Measurements from ENCODE around the gene GDPGP1. TPM values are rescaled to one million over a fixed set of nuclear protein-coding genes. Genes with fewer than 3 reads are reported as not detected.

The GDPGP1 gene
- total and polyA plus RNA-seq, 2 of the 4 experiments (the other 2 are of a cell fraction), result 2.3 to 4.1 TPM

- Histone ChIP-seq H2AK9ac (replicated peaks; ENCODE audit: low read depth, low read length, poor library complexity) (no peak overlapping the region), H3K56ac (ENCODE audit: extremely low read depth, insufficient read depth, low read length) (no peak overlapping the region), H3K14ac (replicated peaks; ENCODE audit: low read depth, low read length) (no peak overlapping the region), H3K79me1 (ENCODE audit: low read depth in 1 of 2, low read length in 2 of 2) (peaks cover 26 to 42% of the 10 kb centered on the region in 2 experiments), H3K4me3 (ENCODE audit: insufficient read depth, low read depth, low read length) (no peak overlapping the region), H2BK5ac (ENCODE audit: low read depth, low read length, poor library complexity, severe bottlenecking) (no peak overlapping the region), H3K9ac (ENCODE audit: low read depth, low read length) (no peak overlapping the region), H3K18ac (ENCODE audit: low read depth, low read length) (no peak overlapping the region), H2AK5ac (ENCODE audit: low read depth, low read length) (no peak overlapping the region), H2BK20ac (ENCODE audit: low read depth, low read length) (no peak overlapping the region), H3K4me1 (ENCODE audit: control insufficient read depth, insufficient read depth, low read length) (peaks cover 6% of the 10 kb centered on the region), H3K23ac (ENCODE audit: low read depth, low read length) (no peak overlapping the region), H3K9me1 (ENCODE audit: insufficient read depth, low read length) (peaks cover 10% of the 10 kb centered on the region), H2AFZ (replicated peaks; ENCODE audit: low read length, poor library complexity) (no peak overlapping the region), H3K4ac (ENCODE audit: low read depth, low read length) (no peak overlapping the region), H3K9me3 (ENCODE audit: control insufficient read depth, insufficient read depth, low read length) (no peaks in the 10 kb centered on the region), H2BK120ac (ENCODE audit: low read depth, low read length) (no peak overlapping the region), H3K36me3 (ENCODE audit: control insufficient read depth, insufficient read depth, low read length) (peaks cover 7% of the 10 kb centered on the region), H2BK15ac (ENCODE audit: low read depth, low read length) (no peak overlapping the region), H4K5ac (ENCODE audit: low read depth, low read length) (no peak overlapping the region), H4K20me1 (ENCODE audit: insufficient read depth, low read length) (no peaks in the 10 kb centered on the region; the same call in 1 of the 2 replicates), H4K8ac (ENCODE audit: low read depth in 2 of 2, low read length in 2 of 2) (no peak overlapping the region), H3K27me3 (ENCODE audit: control insufficient read depth, insufficient read depth, low read length) (no peaks in the 10 kb centered on the region), H4K91ac (ENCODE audit: insufficient read depth, low read depth, low read length) (no peak overlapping the region), H3K4me2 (ENCODE audit: low read depth, low read length) (no peak overlapping the region), H3K27ac (ENCODE audit: insufficient read depth, low read length) (no peak overlapping the region)
- dilution Hi-C loops (cut with HindIII; ENCODE audit: low sequenced_read_pairs, unreplicated experiment) (no loop called here), intact Hi-C loops (cut with micrococcal nuclease) (no loop called here), in situ Hi-C loops (cut with MboI; ENCODE audit: low sequenced_read_pairs) (no loop called here)
- WGBS, 2 experiments (ENCODE audit: extremely low coverage in 2 of 2, insufficient read length in 1 of 2), result 88% methylated on average over 3 of the region's 9 CpGs; no CpG with 5 or more reads in 1 of the 2 experiments
- ChIA-PET POLR2A (ENCODE audit: unreplicated experiment) (no interaction called here), CTCF (no interaction called here)
- DNase-seq (no peak), ATAC-seq (ENCODE audit: low read depth) (no peak)
- no TSS peak for BruUV-seq (replicated peaks)
- TF ChIP-seq BHLHE40 (IDR thresholded peaks at IDR 0.05; ENCODE audit: low read depth, low read length), result no peak
These were observed 24.4 kb upstream of the GDPGP1 start for GRCh38 chr15:90209591-90209990.
